HUES64 (cell line): ENCODE measurements around the gene IP6K3.

ENCODE experiments used
- H3K27ac ChIP-seq: 2 replicates; pipeline ENCODE4 v1.7.0; 2013; ENCODE audit warnings: low read depth, low read length, inconsistent platforms
- H3K27me3 ChIP-seq: 2 replicates; pipeline ENCODE4 v1.6.1; 2013; ENCODE audit warnings: mild to moderate bottlenecking, low read length; ENCODE audit not compliant: insufficient read depth
- H3K36me3 ChIP-seq: 2 replicates; pipeline ENCODE4 v1.6.1; 2013; ENCODE audit warnings: mild to moderate bottlenecking, low read length; ENCODE audit not compliant: insufficient read depth
- H3K4me1 ChIP-seq: 2 replicates; pipeline ENCODE4 v1.6.1; 2013; ENCODE audit warnings: mild to moderate bottlenecking, low read length, moderate library complexity; ENCODE audit not compliant: insufficient read depth
- H3K4me3 ChIP-seq: 2 replicates; pipeline ENCODE4 v1.5.1; 2013; ENCODE audit warnings: mild to moderate bottlenecking, low read length, moderate library complexity
- H3K9ac ChIP-seq: 2 replicates; pipeline ENCODE4 v1.6.1; 2013; ENCODE audit warnings: mild to moderate bottlenecking, low read depth, low read length
- H3K9me3 ChIP-seq: 2 replicates; pipeline ENCODE4 v1.6.1; 2013; ENCODE audit warnings: low read depth, low read length; ENCODE audit not compliant: insufficient read depth
- WGBS: fragments of 150-250, 120-280 bp; methylation state at CpG from one replicate; pipeline ENCODE4 v1.1.7; 2013; ENCODE audit warnings: missing lambda C conversion rate; 5-methylcytosine and 5-hydroxymethylcytosine counted together

The IP6K3 gene

DNA sequence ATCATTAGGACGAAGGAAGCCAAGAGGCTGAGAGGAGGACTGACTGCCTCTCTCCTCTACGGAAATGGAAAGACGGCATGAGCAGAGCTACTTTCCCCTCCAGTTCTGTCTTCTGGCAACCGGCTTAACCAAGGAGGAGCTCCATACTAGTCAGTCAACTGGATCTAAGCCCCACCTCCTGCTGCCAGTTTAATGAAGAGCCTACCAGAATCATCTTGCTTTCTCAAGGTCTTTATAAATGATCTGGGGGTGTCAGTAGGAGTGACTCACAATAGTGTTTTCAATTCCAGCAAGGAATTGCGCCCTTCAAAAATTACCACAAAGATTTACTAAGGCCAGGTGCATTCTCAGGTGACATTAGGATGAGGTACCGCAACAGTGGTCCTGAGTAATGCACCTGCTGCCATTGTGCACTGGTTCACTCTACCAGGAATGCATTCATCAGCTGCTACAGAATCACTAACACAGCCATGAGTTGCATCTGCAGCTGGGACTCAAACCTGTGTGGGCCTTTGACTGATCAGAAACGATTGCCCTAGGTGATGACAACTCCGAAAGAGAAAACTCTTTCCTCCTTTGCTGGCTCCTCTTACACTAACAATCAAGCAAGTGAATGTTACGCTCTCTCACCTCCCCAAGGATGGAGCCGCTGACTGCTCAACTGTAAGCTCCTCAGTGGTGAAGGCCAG, 38.0 kb downstream of the IP6K3 start:
- Histone ChIP-seq H3K9me3 (no peaks in the 10 kb centered on the region), H3K9ac (no peak overlapping the region), H3K27me3 (no peaks in the 10 kb centered on the region), H3K27ac (no peak overlapping the region), H3K4me3 (no peak overlapping the region), H3K4me1 (peaks cover 7% of the 10 kb centered on the region; the same call in 1 of the 2 replicates), H3K36me3 (peaks cover 50% of the 10 kb centered on the region)
- 94% methylated on average over 10 of the region's 10 CpGs for WGBS

DNA sequence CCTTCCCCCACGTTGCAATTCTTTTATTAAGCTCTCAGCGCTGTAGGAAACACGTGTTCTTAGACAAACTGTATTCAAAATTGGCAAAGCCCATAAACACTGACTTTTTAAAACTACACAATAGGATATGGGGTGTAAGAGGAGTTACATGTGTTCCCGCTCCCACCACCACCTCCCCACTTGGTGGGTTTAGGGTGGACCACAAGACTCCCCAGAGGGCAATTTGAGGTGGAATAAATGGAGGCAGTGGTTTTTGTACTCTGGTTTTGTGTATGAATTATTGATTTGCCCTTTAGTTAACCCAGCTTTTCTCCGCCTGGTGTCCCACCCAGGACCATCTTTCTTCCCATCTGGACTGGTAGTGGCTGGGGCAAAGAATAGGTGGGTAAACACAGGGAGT, 38.9 kb downstream of the IP6K3 start:
- no peaks in the 10 kb centered on the region for H3K27me3 ChIP-seq
- no peak overlapping the region for H3K4me3 ChIP-seq
- H3K4me1 ChIP-seq: peaks cover 7% of the 10 kb centered on the region; the same call in 1 of the 2 replicates
- no peak overlapping the region for H3K27ac ChIP-seq
- WGBS: 94% methylated on average over 4 of the region's 5 CpGs
- H3K9ac ChIP-seq: no peak overlapping the region
- peaks cover 54% of the 10 kb centered on the region for H3K36me3 ChIP-seq
- H3K9me3 ChIP-seq: no peaks in the 10 kb centered on the region

DNA sequence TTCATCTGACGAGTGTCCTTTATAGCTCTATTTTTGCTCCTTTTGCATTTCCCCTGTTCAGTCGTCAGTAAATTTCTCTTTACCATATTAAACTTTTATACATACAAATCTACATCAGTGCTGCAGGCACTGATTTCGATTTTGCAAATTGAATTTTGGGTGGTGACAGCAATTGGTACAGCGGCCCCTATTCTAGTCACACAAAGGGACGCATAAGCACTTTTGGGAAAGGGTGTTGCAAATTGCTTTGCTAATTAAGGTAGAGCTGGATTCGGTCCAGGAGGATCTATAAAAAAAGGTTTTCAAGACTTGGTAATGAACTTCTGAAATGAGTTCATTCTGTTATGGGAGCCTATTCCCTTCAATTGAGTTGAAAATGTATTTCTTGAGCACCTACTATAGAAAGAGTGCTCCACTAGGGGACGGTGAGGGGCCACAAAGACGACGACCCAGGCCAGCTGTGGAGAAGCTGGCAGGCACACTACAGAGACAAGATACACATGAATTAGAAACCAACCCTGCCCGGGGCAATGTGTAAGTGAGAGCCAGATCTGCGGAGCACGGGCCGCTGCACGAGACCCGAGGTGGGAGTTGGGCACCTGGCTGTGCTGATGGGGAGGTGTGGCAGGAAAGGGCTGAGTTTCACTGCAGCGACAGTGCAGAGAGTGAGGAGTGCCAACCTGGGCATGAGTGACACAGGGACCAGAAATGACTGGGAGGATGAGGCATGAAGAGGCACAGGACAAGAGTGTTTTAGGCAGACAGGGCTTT, 40.6 kb downstream of the IP6K3 start:
- peaks cover 7% of the 10 kb centered on the region; the same call in 1 of the 2 replicates for H3K4me1 ChIP-seq
- no peak overlapping the region for H3K9ac ChIP-seq
- no peaks in the 10 kb centered on the region for H3K9me3 ChIP-seq
- no peak overlapping the region for H3K4me3 ChIP-seq
- peaks cover 55% of the 10 kb centered on the region for H3K36me3 ChIP-seq
- 87% methylated on average over 16 of the region's 16 CpGs for WGBS
- no peaks in the 10 kb centered on the region for H3K27me3 ChIP-seq
- H3K27ac ChIP-seq: no peak overlapping the region

DNA sequence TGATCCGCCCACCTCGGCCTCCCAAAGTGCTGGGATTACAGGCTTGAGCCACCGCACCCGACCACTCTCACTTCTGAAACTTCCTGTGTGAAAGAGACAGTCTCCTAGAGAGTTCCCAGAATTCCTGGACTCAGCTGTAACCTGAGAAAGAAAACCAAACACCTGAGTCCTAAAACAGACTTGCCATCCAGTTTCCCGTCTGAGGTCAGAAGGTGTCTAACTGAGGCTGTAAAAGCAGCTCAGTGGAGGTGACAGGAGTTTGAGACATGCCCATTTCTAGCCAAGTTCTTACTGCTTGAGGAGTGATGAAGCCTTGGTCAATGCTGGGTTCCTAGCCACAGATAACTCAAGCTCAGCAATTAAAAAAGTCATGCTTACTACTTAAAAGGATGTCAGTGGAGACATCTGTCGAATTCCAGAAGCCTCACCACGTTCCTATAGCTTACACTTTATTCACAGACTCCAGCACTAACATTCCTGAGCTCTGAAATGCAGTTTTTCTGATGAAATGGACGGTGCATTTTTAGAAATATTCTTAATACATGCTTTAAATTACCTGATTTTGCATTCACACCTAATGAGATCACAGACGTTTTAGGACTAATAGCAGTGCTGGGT, 41.3 kb downstream of the IP6K3 start:
- Histone ChIP-seq H3K4me1 (no peaks in the 10 kb centered on the region), H3K27ac (no peak overlapping the region), H3K36me3 (peaks cover 58% of the 10 kb centered on the region), H3K9me3 (no peaks in the 10 kb centered on the region), H3K4me3 (no peak overlapping the region), H3K9ac (no peak overlapping the region), H3K27me3 (no peaks in the 10 kb centered on the region)
- 90% methylated on average over 9 of the region's 9 CpGs for WGBS

DNA sequence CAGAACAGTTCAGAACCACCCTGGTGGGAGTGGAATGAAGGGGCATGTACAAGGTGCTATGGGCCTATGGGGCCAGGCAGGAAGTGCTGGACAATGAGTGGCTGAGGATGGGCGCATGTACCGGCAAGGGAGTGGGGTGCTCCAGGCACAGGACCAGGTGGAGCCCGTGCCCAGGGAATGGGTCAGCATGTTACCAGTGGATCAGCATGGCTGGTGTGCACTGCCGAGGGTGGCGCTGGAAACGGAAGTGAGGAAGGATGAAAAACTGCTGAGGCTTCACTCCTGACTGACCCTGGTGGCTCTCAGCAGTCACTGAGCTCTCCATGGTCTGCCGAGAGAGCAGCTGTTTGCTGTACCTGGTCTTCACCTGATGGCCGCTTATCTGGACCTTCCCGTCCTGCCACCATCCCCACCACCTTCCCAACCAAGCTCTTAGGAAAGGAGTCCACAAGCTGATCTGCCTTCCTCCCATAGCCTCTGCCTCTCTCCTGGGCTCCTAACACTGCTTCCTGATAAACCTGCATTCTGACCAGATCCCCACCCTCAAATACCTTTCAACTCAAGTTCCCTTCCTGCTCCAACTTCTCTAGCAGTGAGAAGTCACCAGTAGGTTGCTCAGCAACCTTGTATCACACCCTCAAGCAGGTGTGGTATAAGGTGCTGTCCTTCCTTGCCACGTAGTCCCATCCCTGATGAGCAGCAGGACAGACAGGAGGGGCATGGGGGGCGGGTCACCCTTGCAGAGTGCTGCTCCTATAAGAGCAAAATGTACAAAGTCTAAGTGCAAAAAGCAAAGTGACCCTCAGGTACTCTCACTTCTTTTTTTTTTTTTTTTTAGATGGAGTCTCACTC, 42.3 kb downstream of the IP6K3 start:
- H3K4me3 ChIP-seq: no peak overlapping the region
- 92% methylated on average over 11 of the region's 11 CpGs for WGBS
- H3K36me3 ChIP-seq: peaks cover 58% of the 10 kb centered on the region
- H3K4me1 ChIP-seq: 0 out of 2 replicates have a peak, but pooled peaks cover 3% of the 10 kb centered on the region
- no peaks in the 10 kb centered on the region for H3K9me3 ChIP-seq
- H3K27ac ChIP-seq: no peak overlapping the region
- H3K27me3 ChIP-seq: no peaks in the 10 kb centered on the region
- no peak overlapping the region for H3K9ac ChIP-seq

DNA sequence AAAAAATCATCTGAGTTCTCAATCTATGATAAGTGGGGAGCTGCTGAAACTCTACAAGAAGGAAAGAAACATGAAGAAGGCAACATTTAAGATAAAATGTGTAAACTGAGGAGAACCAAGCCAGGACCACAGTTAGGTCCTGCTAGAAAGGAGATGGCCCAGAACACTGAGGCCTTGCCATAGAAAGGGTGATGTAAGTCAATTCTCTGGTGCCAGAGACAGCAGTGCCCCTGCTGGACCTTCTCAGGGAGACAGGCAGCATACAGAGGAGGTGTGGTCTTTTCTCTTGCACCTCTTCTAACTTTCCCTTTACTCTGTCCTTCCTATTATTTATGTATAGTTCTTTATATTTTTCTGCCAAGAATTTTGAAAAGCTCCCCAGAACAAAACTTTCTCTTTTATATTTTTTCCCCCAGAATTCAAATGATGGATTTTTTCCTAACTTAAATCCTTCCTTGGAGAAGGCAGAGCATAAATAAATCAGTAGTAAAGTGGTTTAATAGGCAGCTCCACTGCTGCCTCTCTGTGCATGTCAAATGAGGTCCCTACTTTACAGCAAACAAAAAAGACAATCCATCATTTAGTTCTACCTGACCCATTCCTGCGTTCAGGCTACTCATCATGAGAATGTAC, 44.2 kb downstream of the IP6K3 start:
- WGBS: 100% methylated on average over 1 of the region's 1 CpG

DNA sequence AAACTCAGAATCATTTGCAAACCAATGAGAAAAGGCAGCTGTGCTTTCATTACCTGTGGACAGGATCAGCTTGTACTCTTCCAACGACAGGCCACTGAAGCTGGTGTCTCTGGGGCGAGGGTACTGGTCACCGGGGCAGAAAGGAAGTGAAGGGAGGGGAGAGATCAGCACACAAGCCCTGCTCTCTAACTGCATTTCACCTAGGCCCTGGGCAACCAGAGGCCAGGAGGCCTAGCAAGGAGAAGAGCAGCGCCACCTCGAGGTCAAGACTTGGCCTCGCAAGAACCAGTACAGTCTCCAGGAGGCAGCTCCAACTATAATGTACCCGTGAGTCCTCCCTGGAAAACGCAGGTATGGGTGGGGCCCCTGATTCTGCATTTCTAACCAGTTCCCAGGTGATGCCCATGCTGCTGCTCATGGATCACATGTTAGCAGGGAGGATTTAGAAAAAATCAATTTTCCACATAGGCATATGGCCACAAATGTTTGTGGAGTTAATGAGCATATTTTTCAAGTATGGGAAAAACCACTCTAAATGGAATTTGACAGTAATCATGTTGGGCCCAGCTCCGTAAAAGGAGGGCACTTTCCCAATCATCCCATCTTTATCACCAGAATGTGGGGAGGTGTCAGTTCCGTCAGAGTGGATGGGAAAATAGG, 46.2 kb downstream of the IP6K3 start:
- Histone ChIP-seq H3K4me3 (no peak overlapping the region), H3K9ac (no peak overlapping the region), H3K9me3 (no peaks in the 10 kb centered on the region), H3K36me3 (peaks cover 70% of the 10 kb centered on the region), H3K4me1 (0 out of 2 replicates have a peak, but pooled peaks cover 3% of the 10 kb centered on the region), H3K27me3 (no peaks in the 10 kb centered on the region), H3K27ac (no peak overlapping the region)
- 19% methylated on average over 8 of the region's 10 CpGs for WGBS

More for the DNA sequence above, 44.2 kb downstream of the IP6K3 start:
- H3K4me3 ChIP-seq: no peak overlapping the region
- no peak overlapping the region for H3K9ac ChIP-seq
- 0 out of 2 replicates have a peak, but pooled peaks cover 3% of the 10 kb centered on the region for H3K4me1 ChIP-seq
- H3K36me3 ChIP-seq: peaks cover 58% of the 10 kb centered on the region
- no peaks in the 10 kb centered on the region for H3K9me3 ChIP-seq
- H3K27ac ChIP-seq: no peak overlapping the region
- no peaks in the 10 kb centered on the region for H3K27me3 ChIP-seq

DNA sequence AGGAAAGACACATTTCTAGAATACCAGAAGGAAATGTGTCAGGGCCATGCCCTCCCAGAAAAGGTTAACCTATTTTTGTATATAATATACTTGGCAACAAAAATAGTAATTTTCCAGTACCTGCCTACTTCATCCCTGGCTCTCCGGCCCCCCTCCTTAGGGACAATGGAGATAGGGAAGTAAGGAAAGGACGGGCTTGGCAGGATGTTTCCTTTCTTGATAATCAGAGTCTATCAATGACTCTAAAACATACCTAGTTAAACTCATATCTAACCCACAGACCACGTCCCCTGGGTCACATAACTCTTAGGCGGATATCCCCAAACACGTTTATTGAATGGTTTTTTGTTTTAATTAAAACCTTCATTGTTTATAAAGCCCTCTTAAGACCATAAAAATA, 47.0 kb downstream of the IP6K3 start:
- 0 out of 2 replicates have a peak, but pooled peaks cover 3% of the 10 kb centered on the region for H3K4me1 ChIP-seq
- 96% methylated on average over 4 of the region's 5 CpGs for WGBS
- H3K27me3 ChIP-seq: no peaks in the 10 kb centered on the region
- no peak overlapping the region for H3K27ac ChIP-seq
- no peak overlapping the region for H3K4me3 ChIP-seq
- no peak overlapping the region for H3K9ac ChIP-seq
- H3K9me3 ChIP-seq: no peaks in the 10 kb centered on the region
- peaks cover 78% of the 10 kb centered on the region for H3K36me3 ChIP-seq

DNA sequence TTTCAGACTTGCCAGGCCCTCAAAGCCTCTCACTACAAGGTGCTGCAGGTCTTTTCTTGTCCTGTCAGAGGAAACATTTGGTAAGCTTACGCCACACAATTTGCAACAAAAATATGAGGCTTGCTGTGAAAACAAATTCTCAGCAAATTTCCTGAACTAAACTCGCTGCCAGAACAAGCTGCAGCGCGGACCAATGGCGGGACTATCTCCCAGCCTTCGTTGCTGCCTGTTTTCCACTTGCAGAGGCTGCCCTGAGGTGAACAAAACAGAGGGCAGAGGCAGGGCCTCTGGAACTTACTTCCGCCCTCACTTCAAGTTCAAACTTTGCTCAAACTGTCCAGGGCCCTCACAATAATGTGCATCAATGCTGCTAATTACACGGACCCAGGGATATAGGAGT, 47.6 kb downstream of the IP6K3 start:
- WGBS: 92% methylated on average over 7 of the region's 8 CpGs
- no peaks in the 10 kb centered on the region for H3K9me3 ChIP-seq
- peaks cover 78% of the 10 kb centered on the region for H3K36me3 ChIP-seq
- no peak overlapping the region for H3K4me3 ChIP-seq
- no peaks in the 10 kb centered on the region for H3K27me3 ChIP-seq
- no peak overlapping the region for H3K9ac ChIP-seq
- no peak overlapping the region for H3K27ac ChIP-seq
- 0 out of 2 replicates have a peak, but pooled peaks cover 3% of the 10 kb centered on the region for H3K4me1 ChIP-seq

DNA sequence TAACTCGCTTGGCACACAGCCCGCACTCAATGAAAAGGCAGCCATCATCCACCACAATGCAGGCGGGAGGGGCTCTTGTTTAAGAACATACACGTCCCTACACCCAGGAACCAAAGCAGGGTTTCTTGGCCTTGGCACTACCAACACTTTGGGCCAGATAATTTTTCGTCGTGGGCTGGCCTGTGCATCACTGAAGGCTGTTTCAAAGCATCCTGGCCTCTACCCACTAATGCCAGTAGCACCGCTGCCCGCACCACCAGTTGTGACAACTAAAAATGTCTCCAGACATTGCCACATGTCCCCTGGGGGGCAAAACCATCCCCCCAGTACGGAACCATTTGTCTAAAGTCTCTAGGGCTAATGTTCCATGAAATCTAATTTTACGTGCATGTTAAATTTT, 48.2 kb downstream of the IP6K3 start:
- no peak overlapping the region for H3K9ac ChIP-seq
- no peaks in the 10 kb centered on the region for H3K9me3 ChIP-seq
- peaks cover 78% of the 10 kb centered on the region for H3K36me3 ChIP-seq
- 92% methylated on average over 9 of the region's 10 CpGs for WGBS
- no peak overlapping the region for H3K4me3 ChIP-seq
- 0 out of 2 replicates have a peak, but pooled peaks cover 3% of the 10 kb centered on the region for H3K4me1 ChIP-seq
- no peaks in the 10 kb centered on the region for H3K27me3 ChIP-seq
- H3K27ac ChIP-seq: no peak overlapping the region
